8988T (cell line): ENCODE measurements around the gene COA3.

Experiments
- DNase-seq: peaks from one replicate; pipeline ENCODE4 v3.0.0; 2011

The COA3 gene, protein sequence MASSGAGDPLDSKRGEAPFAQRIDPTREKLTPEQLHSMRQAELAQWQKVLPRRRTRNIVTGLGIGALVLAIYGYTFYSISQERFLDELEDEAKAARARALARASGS

DNA sequence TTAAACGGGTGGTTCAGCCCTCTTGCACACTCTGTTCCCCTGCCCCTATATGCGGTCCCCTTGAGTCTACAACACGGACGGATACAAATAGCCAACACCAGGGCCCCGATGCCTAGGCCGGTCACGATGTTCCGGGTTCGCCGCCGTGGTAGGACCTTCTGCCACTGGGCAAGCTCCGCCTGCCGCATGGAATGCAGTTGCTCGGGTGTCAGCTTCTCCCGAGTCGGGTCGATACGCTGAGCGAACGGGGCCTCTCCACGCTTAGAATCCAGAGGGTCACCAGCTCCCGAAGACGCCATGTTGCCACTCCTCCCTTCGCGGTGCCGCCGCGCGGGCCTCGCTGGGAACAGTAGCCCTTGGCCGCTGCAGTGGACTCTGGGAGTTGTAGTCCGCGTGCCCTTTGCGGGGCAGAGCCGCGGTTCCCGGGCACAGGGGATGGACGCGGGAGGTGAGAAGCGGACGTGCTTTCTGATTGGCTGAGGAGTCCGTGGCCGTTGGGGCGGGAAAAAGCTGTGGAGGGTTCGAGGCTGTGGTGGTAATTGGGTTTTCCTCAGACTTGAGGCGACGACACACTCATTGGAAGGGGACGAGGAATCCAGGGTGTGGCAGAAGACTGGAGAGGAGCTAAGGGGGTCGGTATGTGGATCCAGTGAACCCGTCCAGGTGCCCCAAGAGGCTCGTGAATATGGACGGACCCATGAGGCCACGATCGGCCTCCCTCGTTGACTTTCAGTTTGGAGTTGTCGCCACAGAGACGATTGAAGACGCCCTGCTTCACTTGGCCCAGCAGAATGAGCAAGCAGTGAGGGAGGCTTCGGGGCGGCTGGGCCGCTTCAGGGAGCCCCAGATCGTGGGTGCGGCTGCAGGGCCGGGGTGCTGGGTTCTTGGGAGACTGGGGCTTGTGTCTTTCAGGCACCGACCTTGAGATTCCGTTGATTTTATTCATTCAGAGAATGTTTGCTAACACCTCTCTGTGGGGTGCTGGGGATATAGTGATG is at the start of gene COA3, which contains the start of gene CNTD1:
TSS of gene COA3 (minus strand) at position 322 of the 998 bp plus-strand sequence. CDS start at position 299, 23 bp downstream.
TSS of gene CNTD1 (plus strand) at position 479 of the 998 bp plus-strand sequence. CDS start at position 686, 207 bp downstream.
- peak; percentile 61 for DNase-seq

DNA sequence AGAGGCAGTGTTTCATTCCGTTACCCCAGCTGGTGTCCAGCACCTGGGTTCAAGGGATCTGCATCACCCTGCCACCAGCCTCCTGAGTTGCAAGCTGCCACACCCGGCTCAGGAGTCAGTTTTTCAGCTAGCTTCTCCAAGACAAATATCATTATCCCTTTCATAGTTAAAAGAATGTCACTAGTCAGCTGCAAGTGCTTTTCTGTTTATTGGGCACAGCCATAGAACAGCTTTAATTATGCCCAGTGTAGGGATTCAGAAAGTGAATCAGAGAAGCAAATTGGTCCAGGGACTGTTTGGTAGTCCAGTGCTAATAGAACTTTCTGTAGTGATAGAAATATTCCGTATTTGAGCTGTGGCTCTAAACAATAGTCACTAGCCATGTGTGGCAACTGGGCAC is 49.6 kb upstream of the COA3 start:
- DNase-seq: no peak

DNA sequence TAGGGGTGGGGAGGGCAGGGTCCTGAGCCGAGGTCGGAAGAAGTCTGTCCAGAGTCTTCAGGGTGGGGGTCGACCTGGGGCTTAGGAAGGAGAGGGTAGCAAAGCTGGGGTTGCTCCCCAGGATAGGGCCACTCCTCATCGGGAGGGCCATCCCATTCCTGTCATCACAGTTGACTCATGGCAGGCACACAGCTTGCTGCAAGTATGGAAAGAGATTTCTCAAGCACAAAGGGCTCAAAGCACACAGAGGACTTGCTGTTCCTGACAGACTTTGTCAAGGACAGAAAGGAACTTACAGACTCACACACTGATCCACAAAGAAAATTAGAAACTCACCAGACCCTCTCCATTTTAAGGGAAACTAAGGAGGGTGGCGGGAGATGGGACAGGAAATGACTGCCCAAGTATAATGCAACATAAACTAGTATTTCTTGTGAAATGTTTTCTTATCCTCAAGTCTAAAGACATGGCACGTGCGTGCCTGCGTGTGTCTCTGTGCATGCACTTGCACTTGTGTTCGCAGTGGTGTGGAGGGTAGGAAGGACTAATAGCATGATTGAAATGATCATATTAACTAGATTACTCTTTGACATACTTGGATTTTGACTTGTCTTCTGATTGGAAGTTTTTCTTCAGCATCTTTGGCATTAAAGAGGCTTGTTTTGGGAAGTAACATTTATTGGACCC is 48.2 kb upstream of the COA3 start:
- no peak for DNase-seq

DNA sequence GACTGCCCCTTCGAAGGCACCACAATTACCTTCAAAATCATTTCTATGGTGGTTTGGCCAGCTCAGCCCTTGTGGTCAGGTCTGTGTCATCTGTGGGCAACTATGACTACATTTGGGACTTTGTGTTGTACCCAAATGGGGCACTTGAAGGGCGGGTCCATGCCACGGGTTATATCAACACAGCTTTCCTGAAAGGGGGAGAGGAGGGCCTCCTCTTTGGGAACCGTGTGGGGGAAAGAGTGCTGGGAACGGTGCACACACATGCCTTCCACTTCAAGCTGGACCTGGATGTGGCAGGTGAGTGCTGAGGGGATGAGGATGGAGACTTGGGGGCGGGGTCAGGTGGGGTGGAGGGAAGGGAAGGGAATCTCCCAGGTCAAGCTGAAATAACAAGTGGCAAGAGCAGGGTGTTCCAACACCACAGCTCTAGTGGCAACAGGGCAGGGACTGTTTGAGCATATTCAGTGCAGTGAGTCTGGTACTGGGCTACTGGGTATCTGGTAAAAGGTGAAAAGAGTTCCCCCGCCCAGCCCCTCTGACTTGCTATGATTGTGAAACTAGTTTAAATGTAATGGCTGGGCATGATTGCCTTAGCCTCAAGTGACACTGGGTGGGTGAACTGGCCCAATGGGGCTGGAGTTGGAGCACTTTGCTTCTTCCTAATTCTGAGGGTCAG is 47.6 kb upstream of the COA3 start:
- DNase-seq: no peak

DNA sequence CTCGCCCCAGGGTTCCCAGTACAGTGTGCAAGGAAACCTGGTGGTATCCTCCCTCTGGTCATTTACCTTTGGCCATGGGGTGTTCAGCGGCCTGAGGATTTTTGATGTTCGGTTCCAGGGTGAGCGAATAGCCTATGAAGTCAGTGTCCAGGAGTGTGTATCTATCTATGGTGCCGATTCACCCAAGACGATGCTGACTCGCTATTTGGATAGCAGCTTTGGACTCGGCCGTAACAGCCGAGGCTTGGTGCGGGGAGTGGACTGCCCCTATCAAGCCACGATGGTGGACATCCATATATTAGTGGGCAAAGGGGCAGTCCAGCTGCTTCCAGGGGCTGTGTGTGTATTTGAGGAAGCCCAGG is 47.0 kb upstream of the COA3 start:
- no peak for DNase-seq

DNA sequence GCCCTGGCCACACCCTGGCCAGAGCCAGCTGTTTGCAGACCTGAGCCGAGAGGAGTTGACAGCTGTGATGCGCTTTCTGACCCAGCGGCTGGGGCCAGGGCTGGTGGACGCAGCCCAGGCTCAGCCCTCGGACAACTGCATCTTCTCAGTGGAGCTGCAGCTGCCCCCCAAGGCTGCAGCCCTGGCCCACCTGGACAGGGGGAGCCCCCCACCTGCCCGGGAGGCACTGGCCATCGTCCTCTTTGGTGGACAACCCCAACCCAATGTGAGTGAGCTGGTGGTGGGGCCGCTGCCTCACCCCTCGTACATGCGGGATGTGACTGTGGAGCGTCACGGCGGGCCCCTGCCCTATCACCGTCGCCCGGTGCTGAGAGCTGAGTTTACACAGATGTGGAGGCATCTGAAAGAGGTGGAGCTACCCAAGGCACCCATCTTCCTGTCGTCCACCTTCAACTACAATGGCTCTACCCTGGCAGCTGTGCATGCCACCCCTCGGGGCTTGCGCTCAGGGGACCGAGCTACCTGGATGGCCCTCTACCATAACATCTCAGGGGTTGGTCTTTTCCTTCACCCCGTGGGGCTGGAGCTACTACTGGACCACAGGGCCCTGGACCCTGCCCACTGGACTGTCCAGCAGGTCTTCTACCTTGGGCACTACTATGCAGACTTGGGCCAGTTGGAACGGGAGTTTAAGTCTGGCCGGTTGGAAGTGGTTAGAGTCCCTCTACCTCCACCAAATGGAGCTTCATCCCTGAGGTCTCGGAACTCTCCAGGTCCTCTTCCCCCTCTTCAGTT is 46.5 kb upstream of the COA3 start:
- no peak for DNase-seq

DNA sequence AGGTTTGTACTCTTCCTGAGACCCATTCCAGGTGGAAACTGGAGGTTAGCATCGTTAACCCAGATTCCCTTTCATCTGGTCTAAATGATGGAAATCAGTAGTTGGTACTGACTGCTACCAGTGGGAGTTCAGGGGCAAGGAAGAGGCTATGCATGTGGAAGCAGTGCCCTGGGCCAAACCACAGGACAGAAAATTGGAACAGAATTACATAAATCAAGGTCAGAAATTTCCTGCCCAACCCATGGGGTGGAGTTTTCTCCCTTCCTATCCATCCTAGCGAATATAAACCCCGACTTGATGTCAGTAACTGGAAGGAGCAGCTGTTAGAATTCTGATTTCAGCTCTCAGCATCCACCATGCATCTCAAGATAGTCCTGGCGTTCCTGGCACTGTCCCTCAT is 45.8 kb upstream of the COA3 start, which contains the start of gene AOC2:
TSS of gene AOC2 (plus strand) at position 310 of the 400 bp plus-strand sequence. CDS start at position 357, 47 bp downstream.
- DNase-seq: no peak

DNA sequence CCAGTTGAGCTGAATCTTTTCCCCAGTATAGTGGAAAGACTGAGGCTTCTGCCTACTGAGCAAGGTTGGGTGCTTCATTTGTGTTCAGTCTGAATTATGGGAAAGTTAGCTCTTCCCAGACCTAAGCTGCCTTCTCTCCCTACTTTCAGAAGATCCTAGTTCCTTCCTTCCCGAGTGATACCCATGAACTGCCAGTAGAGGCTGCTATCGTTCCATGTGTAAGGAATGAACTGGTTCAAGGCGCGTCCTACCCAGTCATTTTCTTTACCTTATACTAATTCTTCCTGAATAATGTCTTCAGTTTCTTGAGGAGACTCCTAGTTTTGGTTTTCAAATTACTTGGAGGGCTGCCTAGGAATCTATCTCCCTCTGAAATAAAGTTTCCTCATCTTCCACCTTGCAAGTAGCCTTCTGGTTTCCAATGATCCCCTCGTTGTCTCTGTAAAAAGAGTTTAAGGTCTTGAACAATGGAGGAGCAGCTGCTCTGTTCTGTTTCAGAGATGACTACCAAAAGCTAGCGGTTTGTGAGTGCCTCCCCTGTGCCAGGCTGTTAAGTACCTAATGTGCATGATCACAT is 44.9 kb upstream of the COA3 start:
- peak; percentile 41 for DNase-seq

DNA sequence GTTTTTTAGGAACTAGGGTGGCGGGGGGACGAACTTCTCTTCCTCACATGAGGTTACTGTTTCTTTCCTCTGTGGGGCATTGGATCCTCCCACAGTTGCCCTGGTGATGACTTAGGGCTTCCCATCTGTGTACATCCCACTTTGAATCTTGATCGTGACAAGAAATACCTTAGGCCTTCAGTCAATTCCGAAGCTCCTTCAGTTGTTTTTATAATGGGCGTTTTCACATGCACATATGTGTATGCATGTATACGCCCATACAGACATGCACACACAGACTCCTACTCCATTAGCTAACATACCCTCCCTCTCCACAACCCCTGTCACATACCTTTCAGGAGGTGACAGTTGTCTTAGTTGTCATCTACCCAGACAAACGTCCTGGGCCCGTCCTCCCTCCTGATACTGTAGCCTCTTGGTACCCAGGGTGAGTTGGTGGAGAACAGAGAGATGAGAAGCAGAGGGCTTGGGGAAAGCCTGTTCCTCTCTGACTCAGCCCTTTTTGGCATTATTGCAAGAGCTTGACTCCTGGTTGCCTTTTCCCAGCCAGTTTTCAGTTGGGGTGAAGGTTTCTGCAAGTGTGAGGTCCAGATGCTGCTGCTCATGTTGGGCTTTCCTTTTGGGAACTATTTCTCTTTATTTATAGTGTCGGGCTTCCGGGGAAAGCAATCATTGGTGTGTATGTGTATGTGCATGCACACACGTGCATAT is 43.6 kb upstream of the COA3 start:
- DNase-seq: no peak

DNA sequence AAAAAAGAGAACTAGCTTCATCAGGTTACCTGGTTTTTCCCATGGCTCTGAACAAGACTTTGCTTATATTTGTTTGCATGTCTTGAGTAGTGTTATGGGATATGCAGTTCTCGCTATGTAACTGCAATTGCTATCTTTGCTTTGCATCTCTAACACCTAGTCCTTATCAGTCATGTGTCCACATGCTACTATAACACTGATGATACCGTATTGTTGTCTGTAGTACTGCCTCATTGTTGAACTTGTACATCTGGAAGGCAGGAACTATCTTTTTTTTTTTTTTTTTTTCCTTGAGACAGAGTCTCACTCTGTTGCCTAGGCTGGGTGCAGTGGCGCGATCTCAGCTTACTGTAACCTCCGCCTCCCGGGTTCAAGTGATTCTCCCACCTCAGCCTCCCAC is 37.2 kb upstream of the COA3 start:
- no peak for DNase-seq

DNA sequence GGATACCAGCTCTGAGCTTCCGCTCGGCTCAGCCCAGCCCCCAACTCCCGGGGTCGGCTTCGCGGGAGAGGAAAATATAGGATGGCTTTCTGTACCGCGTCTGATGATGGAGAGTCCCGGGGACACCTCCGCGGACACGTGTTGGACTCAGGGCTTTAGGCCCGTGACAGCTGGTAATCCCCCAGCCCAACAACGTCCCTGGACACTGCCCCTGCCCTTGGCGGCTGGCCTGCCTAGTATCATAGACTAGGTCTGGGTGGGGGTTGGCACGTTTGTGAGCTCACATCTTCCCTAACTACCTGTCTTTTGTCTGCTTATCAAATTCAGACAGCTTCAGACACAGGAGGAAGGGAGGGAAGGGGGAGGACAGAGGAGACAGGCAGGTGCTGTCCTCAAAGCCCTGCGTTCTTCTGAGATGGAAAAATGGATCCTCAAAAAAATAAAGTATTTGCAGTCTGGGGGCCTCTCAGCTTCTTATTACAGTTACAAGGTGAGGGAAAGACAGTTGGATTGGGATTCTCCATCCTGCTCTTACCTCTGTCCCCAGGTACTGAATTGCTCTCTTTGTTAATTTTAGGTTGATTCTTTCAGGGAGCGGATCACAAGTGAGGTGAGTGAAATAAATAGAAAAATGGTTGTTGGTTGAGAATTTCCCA is 35.4 kb upstream of the COA3 start:
- DNase-seq: no peak

DNA sequence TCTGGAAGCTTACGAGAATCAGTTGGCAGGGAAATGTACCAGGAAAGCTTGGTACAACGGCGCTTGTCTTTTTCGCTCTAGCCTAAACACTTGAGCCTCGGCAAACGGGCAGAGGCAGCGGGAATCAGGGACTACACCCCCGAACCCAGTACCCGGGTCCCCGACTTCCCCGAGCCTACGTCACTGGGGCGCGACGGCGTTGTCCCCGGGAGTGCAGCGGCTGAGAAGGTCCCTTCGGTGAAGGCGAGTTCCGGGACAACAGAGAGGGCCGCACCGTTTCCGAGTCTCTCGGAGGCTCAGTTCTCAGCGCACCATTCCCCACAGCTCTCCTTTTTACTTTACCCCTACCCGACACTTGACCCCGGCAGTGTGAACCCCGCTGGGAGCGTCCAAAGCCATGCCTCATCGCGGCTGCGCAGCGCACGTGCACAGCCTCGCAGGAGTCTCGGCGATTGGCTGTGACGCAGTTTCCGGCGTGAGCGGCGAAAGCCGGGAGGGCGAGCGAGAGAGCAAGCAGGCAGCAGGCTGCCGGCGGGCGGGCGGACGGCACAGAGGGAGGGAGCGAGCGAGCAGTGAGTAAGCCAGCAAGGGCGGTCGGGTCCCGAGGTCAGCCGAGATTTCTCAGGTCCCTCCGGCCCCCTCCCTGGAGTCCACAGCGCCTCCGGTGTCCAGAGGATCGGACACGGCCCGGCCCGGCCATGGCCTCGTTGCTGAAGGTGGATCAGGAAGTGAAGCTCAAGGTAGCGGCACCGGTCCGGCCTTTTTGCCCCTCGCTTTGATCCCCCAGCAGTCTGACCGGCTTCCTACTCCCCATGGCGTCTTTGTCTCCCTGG is 34.6 kb upstream of the COA3 start, which contains the start of gene PSME3:
TSS of gene PSME3 (plus strand) at position 464 of the 833 bp plus-strand sequence. CDS start at position 699, 235 bp downstream.
- peak; percentile 86 for DNase-seq

DNA sequence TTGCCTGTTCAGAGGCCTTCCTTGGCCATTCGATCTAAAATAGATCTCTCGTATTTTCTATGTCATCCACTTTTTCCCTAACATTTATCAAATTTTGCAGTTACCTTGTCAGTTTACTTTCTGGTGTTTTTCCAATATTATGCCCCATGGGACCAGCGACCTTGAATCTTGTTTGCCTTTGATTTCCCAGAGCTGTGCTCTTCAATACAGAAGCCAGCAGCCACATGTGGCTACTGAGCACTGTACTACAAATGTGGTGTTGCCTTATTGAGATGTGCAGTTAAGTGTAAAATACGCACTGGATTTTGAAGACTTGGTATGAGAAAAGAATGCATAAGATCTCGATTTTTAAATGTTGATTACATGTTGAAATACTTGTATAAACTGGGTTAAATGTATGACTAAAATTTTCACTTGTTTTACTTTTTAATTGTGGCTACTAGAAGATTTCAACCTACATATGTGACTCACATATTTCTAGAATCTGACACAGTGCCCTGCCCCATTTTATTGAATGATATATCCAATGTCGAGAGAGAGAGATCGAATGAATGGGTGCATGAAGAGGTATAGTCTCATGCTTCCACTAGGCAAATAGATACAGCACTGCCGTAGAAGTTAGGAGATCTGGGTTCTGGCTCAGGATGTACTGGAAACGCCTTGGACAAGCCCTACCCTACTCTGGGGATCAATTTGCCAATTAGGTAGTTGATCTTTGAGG is 33.9 kb upstream of the COA3 start:
- DNase-seq: no peak

DNA sequence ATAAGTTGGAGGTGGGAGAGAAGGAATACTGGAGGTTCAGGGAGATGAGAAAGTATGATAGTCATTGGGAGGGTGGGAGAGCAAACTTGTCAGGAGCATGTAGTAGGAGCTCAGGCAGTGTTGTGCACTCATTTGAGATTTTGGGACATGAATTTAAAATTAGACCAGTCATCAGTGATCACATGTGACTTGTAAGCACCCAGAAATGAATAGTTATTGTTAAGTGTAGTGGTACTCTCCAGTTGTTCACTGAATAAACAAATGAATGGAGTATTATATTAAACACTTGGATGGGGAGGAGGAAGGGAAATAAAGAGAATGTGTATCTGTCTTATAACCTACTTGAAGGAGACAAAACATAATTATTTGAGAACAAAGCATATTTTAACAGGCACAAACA is 32.5 kb upstream of the COA3 start:
- no peak for DNase-seq

DNA sequence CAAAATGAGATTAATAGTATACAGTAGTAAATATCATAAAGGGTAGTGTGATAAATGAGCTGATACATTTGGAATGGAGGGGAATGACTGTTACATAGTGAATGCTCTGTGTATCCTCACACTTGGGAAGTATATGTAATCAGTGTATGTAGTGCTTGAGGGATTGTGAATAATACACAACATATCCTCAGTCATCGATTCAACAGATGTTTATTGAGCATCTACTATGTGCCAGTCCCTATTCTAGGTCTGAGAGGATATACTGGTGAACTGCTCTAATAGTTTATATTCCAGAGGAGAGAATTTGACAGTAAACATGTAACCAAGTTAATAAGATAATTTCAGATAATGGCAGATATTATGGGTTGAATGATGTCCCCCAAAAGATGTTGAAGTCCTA is 29.0 kb upstream of the COA3 start:
- no peak for DNase-seq

DNA sequence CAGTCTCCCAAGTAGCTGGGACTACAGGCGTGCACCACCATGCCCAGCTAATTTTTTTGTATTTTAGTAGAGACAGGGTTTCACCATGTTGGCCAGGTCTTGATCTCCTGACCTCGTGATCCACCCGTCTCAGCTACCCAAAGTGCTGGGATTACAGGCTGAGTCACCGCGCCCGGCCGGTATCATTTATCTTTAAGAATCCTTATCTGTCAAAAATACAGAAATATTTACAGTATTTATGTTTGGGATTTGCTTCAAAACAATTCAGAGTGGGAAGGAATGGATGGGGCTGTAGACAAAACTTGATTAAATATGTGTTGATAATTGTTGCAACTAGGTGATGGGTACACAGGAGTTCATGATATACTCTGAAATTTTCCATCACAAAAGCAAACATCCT is 22.7 kb upstream of the COA3 start:
- no peak for DNase-seq

DNA sequence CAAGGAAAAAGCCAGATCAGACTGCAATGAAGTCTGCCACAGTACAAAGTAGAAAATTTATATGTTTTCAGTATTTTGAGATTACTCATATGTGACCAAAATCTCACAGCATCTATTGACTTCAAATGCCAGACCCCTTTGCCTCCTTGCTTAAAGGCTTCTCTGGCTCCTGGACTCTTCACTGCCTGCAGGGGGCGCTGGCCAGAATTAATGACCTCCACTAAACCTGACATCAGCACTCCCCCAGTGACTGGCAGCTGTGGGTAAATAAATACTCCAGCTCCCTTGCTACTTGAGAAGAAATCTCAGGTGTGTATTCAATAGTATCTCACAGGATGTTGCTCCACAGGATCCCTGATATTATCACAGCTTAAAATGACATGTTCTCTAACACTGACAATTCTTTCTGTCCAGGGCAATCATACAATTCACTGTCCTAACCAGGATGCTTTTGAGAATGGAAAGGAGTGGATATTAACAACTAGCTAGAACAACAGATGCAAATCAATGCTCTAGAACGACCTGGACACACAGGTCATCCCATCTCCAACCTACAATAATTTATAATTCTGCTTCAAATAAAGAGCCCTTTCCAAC is 21.5 kb upstream of the COA3 start:
- DNase-seq: no peak

DNA sequence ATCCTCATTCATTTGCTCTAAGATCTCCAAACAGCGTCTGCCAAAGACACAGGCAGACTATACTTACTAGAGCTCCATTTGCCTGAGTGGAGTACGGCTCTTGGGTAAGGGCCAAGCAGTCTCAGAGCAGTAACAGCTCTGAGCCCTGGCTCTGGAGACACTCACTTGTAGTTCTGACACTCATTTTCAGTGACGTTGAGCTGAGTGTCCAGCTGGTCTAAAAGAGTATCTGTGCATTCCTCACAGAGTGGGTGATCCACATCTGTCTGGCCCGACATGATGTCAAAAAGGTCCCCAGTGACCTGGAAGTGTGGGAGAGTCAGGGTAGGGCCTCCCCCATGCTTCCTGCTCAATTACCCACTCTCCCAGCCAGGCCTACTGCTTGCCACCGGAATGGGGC is 19.9 kb upstream of the COA3 start:
- DNase-seq: no peak
